HG02678 (cell line): Measurements from ENCODE around the gene INPP4B.

ENCODE experiments used
- ATAC-seq: cut with Tn5 transposase; IDR thresholded peaks from one replicate; pipeline ENCODE4 v1.9.1; 2021; ENCODE audit warnings: mild to moderate bottlenecking, moderate library complexity; ENCODE audit not compliant: unreplicated experiment

Gene INPP4B

DNA sequence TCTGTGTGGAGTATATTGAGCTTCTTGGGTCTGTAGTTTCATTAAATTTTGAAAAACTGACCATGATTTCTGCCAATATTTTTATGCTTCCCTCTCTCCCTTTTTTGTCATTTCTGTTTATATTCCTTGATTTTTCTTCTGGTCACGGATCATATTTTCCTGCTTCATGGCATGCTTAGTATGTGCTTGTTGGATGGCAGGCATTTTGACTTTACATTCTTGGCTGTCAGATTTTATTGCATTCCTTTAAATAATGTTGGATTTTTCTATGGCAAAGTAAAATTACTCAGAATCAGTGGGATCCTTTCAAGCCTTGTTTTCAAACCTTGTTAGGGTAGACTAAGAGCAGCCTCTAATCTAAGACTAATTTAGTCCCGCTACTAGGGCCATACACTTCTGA is 677.9 kb downstream of the INPP4B start:
- ATAC-seq: no peak

GRCh38 chr4:142164767-142165500 is 681.2 kb downstream of the INPP4B start:
- ATAC-seq: no peak

GRCh38 chr4:142161086-142161485 is 685.0 kb downstream of the INPP4B start:
- no peak for ATAC-seq

GRCh38 chr4:142160509-142160908 is 685.6 kb downstream of the INPP4B start:
- ATAC-seq: no peak

DNA sequence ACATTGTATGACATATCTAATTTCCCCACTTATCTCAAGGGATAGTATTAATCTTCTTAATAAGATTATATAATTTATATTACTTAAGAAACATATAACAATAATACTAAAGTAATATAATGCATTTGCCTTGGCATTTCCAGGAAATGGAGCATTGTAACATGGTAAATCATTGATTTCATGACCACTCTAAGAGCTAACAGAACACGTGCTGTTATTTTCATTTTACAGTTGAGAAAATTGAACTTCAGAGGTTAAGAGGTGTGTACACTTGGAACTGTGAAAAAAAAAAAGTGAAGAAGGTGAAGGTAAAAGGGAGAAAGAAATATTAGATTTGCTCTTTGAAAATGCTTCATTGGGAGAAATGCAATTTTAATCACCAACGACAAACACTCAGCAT is 687.1 kb downstream of the INPP4B start:
- no peak for ATAC-seq

DNA sequence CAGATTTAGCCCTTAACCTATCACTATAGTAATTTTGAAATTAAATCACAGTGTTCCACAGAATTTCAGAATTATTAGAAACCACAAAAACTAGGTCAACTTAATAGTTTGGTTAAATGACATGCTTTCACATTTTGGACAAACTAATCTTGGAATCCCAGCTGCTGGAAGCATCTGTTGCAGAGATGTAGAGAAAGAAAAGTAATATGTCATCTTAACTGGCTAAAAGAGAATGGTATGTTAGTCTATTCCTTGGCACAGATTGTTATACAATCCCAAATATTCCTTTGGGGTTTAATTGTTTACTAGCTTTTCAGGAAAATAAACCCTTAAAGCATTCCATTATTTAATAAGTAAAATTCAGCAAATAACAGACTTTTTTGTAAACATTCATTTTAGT is 689.8 kb downstream of the INPP4B start:
- ATAC-seq: no peak

- ATAC-seq: no peak
These were observed 690.8 kb downstream of the INPP4B start for GRCh38 chr4:142155347-142155746.

GRCh38 chr4:142150483-142150882 is 695.6 kb downstream of the INPP4B start:
- no peak for ATAC-seq

- ATAC-seq: no peak
These were observed 701.3 kb downstream of the INPP4B start for GRCh38 chr4:142144813-142145212.

DNA sequence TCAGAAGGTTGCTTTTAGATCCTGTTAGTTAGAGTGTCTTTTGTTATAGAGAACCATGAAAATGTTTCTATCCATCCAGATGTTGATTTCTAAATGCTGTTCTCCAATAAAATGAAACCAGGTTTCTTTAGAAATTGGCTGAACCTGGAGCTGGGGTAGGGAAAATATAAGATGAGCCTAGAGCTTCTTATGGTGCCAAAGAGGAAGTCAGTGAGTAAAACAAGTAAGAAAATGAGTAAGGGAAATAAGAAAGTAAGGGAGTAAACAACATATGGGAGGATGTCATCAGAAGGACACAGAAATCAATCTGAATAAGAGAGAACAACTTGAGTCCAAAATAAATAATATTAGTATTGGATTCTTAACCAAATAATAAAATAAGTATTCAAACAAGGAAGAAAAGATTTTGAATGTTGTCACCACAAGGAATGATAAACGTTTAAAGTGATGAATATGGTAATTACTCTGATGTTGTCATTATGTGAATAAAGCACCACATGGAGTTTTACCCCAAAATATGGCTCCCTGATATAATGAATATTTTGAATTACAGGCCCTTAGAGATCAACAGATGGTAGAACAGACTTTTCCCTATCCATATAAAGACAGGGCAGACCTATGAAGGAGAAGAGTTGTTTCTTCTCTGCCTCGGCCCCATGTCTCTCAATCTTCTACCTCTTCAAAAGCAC is 703.6 kb downstream of the INPP4B start:
- no peak for ATAC-seq

GRCh38 chr4:142141224-142141623 is 704.9 kb downstream of the INPP4B start:
- ATAC-seq: no peak

GRCh38 chr4:142130666-142131065 is 715.4 kb downstream of the INPP4B start:
- no peak for ATAC-seq

DNA sequence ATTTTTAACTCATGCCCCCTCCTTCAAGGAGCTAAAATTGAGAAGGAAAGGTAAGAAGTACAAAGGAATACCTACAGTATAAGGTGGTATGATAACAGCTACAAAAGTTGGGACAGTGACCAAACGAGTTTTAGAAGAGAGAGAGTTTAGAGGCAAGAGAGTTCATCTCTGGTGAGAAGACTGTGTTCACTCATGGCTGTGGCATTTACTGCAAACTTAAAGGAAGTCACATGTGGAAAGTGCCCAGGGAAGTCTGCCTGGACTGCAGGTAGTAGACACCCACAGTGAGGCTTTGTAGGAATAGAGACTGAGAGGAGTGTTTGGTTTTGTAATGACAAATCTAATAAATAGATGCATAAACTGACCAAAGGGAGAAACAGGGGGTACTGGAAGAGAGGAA is 716.2 kb downstream of the INPP4B start:
- ATAC-seq: no peak

DNA sequence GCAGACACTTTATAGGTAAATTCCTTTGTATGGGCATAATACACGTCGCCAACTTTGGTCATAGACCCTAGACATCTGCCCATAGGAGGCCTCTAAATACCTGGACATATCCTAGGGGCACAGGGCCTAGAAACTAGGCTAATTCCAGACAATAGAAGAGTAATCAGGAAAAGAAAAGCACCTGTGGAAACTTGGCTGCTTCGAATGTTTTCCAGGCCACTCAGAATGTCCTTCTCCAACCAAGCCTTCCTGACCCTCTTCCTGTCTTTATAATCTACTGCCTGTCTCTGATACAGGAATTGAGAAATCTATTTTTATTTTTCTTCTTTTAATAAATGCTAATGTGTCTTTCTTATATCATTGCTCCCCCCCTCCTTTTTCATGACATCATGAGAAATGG is 716.6 kb downstream of the INPP4B start:
- ATAC-seq: no peak

DNA sequence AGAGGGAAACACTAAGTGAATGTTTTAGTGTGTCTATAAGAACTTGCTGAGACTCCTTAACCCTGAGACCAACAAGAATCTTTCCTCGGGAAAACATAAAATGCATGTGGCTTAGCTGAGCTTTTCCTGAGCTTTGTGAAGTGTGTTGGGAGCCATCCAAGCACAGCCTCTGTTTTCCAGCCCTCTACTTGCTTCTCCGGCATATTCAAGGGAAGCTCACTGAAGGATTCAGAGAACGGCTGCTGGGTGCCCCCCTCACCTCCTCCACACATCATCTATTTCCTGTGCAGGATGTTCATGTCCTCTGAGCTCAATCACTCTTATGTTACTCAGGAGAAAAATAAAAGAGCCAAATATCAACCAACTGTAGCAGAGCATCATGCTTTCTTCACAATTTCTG is 717.6 kb downstream of the INPP4B start:
- ATAC-seq: no peak

- ATAC-seq: peak; percentile 88
These were observed 719.1 kb downstream of the INPP4B start for GRCh38 chr4:142126890-142127497.

- ATAC-seq: no peak
These were observed 721.2 kb downstream of the INPP4B start for GRCh38 chr4:142124874-142125273.

DNA sequence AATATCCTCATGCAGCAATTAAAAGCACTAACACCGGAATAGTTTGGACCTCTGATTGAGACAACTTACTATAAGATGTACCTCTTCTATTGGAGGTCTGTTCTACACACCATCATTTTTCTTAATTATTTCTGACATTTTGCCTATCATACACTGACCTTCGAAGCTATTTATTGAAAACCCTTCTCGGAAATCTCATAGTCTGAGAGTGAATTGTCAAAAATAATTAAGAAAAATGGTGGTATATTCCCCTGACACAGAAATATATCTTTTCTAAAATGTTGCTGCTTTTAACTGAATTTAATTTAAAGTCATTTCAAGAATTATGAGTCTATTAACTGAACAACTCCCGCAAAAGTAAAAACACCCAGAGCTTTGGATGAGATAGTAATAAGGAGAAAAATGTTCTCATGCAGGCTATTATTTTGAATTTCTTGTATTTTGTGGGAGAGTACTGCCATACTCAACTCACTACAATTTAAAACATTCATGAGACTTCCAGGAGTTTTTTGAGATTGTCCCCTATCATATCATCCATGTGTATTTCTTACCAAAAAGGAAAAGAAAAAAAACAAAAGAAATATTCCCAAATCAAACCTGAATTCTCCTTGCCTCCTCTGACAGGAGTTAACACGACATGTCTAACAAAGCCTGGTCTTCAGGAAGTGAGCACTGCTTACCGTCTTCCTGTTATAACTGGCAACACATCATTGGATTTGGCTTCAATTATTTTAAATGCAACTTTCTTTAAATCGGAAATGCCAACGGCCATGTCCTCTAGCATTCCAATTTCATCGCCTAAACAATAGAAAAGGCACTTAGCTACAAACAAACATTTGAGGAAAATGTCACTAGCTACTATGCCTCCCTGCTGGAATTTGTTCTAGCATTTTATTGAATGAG is 724.4 kb downstream of the INPP4B start:
- ATAC-seq: no peak

GRCh38 chr4:142120921-142121320 is 725.2 kb downstream of the INPP4B start:
- no peak for ATAC-seq

DNA sequence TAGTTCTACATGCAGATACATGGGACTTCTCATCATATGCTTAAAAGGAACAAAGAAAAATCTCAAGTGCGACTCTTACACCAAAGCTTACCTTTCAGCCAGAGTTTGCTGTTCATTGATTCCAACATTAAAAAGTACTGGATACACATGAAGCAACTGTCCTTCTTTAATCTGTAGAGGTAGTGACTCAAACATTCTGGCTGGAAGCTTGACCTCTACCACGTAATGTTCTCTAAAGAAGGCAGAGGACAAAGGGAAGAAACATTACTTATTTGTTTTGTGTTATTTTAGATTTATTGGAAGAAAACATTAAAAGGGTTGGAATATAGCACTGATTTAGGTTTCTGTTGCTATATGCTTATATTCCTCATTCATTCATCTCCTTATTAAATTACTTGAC is 733.6 kb downstream of the INPP4B start:
- no peak for ATAC-seq

DNA sequence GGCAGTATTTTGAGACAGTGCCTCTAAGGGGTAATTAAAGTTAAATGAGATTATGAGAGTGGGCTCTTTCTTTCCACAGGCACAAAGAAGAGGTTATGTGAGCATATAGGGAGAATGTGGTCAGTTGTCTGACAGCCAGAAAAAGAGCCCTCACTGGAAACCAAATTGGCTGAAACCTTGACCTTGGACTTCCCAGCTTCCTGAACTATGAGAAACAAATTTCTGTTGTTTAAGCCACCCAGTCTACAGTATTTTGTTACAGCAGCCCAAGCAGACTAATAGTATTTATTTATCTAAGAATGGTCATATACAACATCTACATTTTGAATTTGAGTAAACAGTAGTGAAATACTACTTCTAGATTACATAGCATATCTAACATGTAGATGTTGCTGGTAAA is 736.0 kb downstream of the INPP4B start:
- ATAC-seq: no peak
